ENCODE data around the gene SLC35F3.

DNA sequence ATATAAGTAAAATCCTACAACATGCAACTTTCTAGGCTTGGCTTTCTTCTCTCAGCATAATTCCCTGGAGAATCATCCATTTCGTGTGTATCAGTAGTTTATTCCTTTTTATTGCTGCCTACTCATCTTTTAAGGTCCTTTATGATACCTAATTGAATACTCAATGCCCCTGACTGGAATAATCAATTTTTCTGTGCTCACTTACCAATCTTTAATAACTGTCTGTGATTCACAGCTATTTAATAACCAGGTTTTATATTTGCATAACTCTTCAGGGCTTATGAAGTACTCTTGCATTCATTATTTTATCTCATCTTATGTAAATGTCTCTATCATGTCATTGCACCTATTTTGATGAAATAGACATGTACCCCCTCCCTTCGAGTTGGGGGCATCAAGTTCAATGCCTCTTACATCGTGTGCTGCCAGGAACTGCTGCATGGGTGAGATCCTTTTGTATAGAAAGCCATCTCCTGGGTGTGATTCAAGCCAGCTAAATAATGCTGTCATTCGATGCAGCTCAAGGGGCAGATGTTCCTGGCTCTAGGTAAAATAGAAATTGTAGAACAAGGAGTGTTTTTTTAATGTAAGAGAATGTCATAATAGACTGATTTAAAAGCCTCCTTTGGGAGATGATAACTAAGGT, 222.7 kb downstream of the SLC35F3 start:
- TF ChIP-seq CTCF (conservative IDR thresholded peaks at IDR 0.05 in 1 of 2, IDR thresholded peaks at IDR 0.05 in 1 of 2; ENCODE audit: extremely low read depth in 1 of 2, insufficient read depth in 1 of 2, low read depth in 1 of 2, low read length in 2 of 2) (no peak), EZH2 (IDR thresholded peaks at IDR 0.05; ENCODE audit: borderline replicate concordance, low read length) (no peak)

Data from mammary epithelial cell (primary cell).